Measurements from ENCODE around the gene NAB2. TPM values are rescaled to one million over a fixed set of nuclear protein-coding genes. Genes with fewer than 3 reads are reported as not detected.

The NAB2 gene
- total RNA-seq, 1 donor from 2014 or later: 58.0 TPM

GRCh38 chr12:57128519-57129247, 39.8 kb downstream of the NAB2 start:
- Mint-ChIP-seq H3K36me3 (ENCODE audit: low read depth) (no peaks in the 10 kb centered on the region), H3K4me3 (peak overlapping the region; percentile 90), H3K27me3 (ENCODE audit: low read depth) (peaks cover 19% of the 10 kb centered on the region), H3K9me3 (no peaks in the 10 kb centered on the region), H3K27ac (ENCODE audit: unreplicated experiment) (no peak overlapping the region), H3K4me1 (peaks cover 45% of the 10 kb centered on the region)
- TF ChIP-seq CTCF (conservative IDR thresholded peaks at IDR 0.05): no peak
- DNase-seq (ENCODE audit: low read depth, low spot score): no peak

- Mint-ChIP-seq H3K4me1 (peaks cover 52% of the 10 kb centered on the region), H3K36me3 (ENCODE audit: low read depth) (no peaks in the 10 kb centered on the region), H3K9me3 (no peaks in the 10 kb centered on the region), H3K27ac (ENCODE audit: unreplicated experiment) (no peak overlapping the region), H3K27me3 (ENCODE audit: low read depth) (peaks cover 19% of the 10 kb centered on the region), H3K4me3 (peak overlapping the region; percentile 91)
- no peak for DNase-seq (ENCODE audit: low read depth, low spot score)
- TF ChIP-seq CTCF (conservative IDR thresholded peaks at IDR 0.05): no peak
Measured at GRCh38 chr12:57129321-57129842, 40.5 kb downstream of the NAB2 start.

GRCh38 chr12:57129889-57130288, 41.0 kb downstream of the NAB2 start:
- Mint-ChIP-seq H3K9me3 (no peaks in the 10 kb centered on the region), H3K4me1 (peaks cover 56% of the 10 kb centered on the region), H3K4me3 (peak overlapping the region; percentile 91), H3K36me3 (ENCODE audit: low read depth) (no peaks in the 10 kb centered on the region), H3K27ac (ENCODE audit: unreplicated experiment) (peak overlapping the region; percentile 9), H3K27me3 (ENCODE audit: low read depth) (peaks cover 19% of the 10 kb centered on the region)
- DNase-seq (ENCODE audit: low read depth, low spot score): no peak
- TF ChIP-seq CTCF (conservative IDR thresholded peaks at IDR 0.05): no peak

- TF ChIP-seq CTCF (conservative IDR thresholded peaks at IDR 0.05): no peak
- peaks cover 67% of the 10 kb centered on the region for H3K4me1 Mint-ChIP-seq
- H3K9me3 Mint-ChIP-seq: no peaks in the 10 kb centered on the region
- H3K27ac Mint-ChIP-seq (ENCODE audit: unreplicated experiment): no peak overlapping the region
- peaks cover 15% of the 10 kb centered on the region for H3K27me3 Mint-ChIP-seq (ENCODE audit: low read depth)
- no peak for DNase-seq (ENCODE audit: low read depth, low spot score)
- no peaks in the 10 kb centered on the region for H3K36me3 Mint-ChIP-seq (ENCODE audit: low read depth)
- H3K4me3 Mint-ChIP-seq: peak overlapping the region; percentile 86
Measured at GRCh38 chr12:57130941-57131340, 42.0 kb downstream of the NAB2 start.

- Mint-ChIP-seq H3K9me3 (no peaks in the 10 kb centered on the region), H3K4me3 (peak overlapping the region; percentile 86), H3K36me3 (ENCODE audit: low read depth) (no peaks in the 10 kb centered on the region), H3K27ac (ENCODE audit: unreplicated experiment) (no peak overlapping the region), H3K27me3 (ENCODE audit: low read depth) (peaks cover 7% of the 10 kb centered on the region), H3K4me1 (peaks cover 70% of the 10 kb centered on the region)
- TF ChIP-seq CTCF (conservative IDR thresholded peaks at IDR 0.05): no peak
- no peak for DNase-seq (ENCODE audit: low read depth, low spot score)
Measured at GRCh38 chr12:57131896-57132744, 43.2 kb downstream of the NAB2 start.

All from neural crest cell (in vitro differentiated cells).